OCI-LY7 (cell line): ENCODE measurements around the gene GRIK1. TPM values are rescaled to one million over a fixed set of nuclear protein-coding genes. Genes with fewer than 3 reads are reported as not detected.

Experiments used
- BruUV-seq: library from RNA; stranded (reverse); fragments of 400-500 nt; replicated peaks from 2 replicates; lab custom pipeline; 2021; lab: Mats Ljungman, UMichigan
- CTCF ChIA-PET: fragments of 300-600 bp; sonication (Branson Sonifier 250); formaldehyde crosslinking; loops from one replicate; lab custom pipeline; 2022; ENCODE audit warnings: antibody characterized with exemption; ENCODE audit not compliant: unreplicated experiment; lab: Charles Lee
- POLR2A ChIA-PET: fragments of 300-600 bp; sonication (Branson Sonifier 250); formaldehyde crosslinking; loops from one replicate; lab custom pipeline; 2022; ENCODE audit warnings: antibody characterized with exemption; lab: Charles Lee
- DNase-seq: peaks from one replicate; pipeline ENCODE4 v3.0.0-alpha.2; 2015; ENCODE audit warnings: low spot score
- H2AFZ ChIP-seq: fragments of 200-600 bp; sonication (generic), shearing (Covaris generic); 2 replicates; pipeline ENCODE4 v1.6.1; 2014; ENCODE audit warnings: mild to moderate bottlenecking, antibody characterized with exemption, low read length, moderate library complexity
- H3K27ac ChIP-seq: fragments of 200-600 bp; sonication (generic); 2 replicates; pipeline ENCODE4 v1.5.1; 2014; ENCODE audit warnings: mixed run types, low read depth, mild to moderate bottlenecking, moderate library complexity, low read length, inconsistent platforms; ENCODE audit not compliant: poor library complexity, severe bottlenecking
- H3K36me3 ChIP-seq: fragments of 200-600 bp; sonication (generic); 2 replicates; pipeline ENCODE4 v1.6.1; 2014; ENCODE audit warnings: mild to moderate bottlenecking, antibody characterized with exemption, low read length, moderate library complexity, mixed read lengths; ENCODE audit not compliant: insufficient read depth
- H3K4me1 ChIP-seq: fragments of 200-600 bp; sonication (generic); 2 replicates; pipeline ENCODE4 v1.5.1; 2014; ENCODE audit warnings: mild to moderate bottlenecking, low read length; ENCODE audit not compliant: insufficient read depth, poor library complexity, severe bottlenecking
- H3K4me2 ChIP-seq: fragments of 200-600 bp; sonication (generic); 2 replicates; pipeline ENCODE4 v1.6.1; 2014; ENCODE audit warnings: mild to moderate bottlenecking, low read length
- H3K4me3 ChIP-seq: fragments of 200-600 bp; sonication (generic); 2 replicates; pipeline ENCODE4 v1.5.1; 2014; ENCODE audit warnings: mild to moderate bottlenecking, low read depth, low read length; ENCODE audit not compliant: poor library complexity, severe bottlenecking
- H3K79me2 ChIP-seq: fragments of 200-600 bp; sonication (generic); 2 replicates; pipeline ENCODE4 v1.6.1; 2016; ENCODE audit warnings: low read depth, mild to moderate bottlenecking, low read length, moderate library complexity, mixed read lengths; ENCODE audit not compliant: insufficient read depth
- H3K9me2 ChIP-seq: fragments of 200-600 bp; sonication (generic); 2 replicates; pipeline ENCODE4 v1.6.1; 2016; ENCODE audit warnings: mild to moderate bottlenecking, low read length, mixed read lengths; ENCODE audit not compliant: insufficient read depth
- H3K9me3 ChIP-seq: fragments of 200-600 bp; sonication (generic); 2 replicates; pipeline ENCODE4 v1.6.1; 2014; ENCODE audit warnings: mild to moderate bottlenecking, mixed run types, low read length, mixed read lengths
- H4K20me1 ChIP-seq: fragments of 200-600 bp; sonication (generic); 2 replicates; pipeline ENCODE4 v1.6.1; 2014; ENCODE audit warnings: mild to moderate bottlenecking, antibody characterized with exemption, low read length, moderate library complexity, mixed read lengths; ENCODE audit not compliant: insufficient read depth
- CTCF ChIP-seq: fragments of 200-600 bp; sonication (generic); conservative IDR thresholded peaks from 2 replicates; pipeline ENCODE4 v1.5.1; 2014; ENCODE audit warnings: mild to moderate bottlenecking, antibody characterized with exemption, low read length, moderate library complexity, mixed read lengths
- EZH2phosphoT487 ChIP-seq: fragments of 200-600 bp; sonication (generic); IDR thresholded peaks from 2 replicates; pipeline ENCODE4 v1.6.1; 2018; ENCODE audit warnings: low read depth, borderline replicate concordance, mild to moderate bottlenecking, mixed run types, antibody characterized with exemption, low read length, moderate library complexity, mixed read lengths
- intact Hi-C: fragments of 100-400 bp; cut with micrococcal nuclease; formaldehyde crosslinking; loops from one replicate; pipeline ENCODE4 v1.10.0; 2022; ENCODE audit not compliant: unreplicated experiment
- total RNA-seq, 2 experiments: library from RNA; depleted of rRNA in 1 of 2; stranded (reverse); fragments of >200 nt in 1 of 2; shearing (Covaris generic) in 1 of 2; gene quantifications; 2 replicates each; pipeline ENCODE4 v1.2.3, GENCODE V29; 2014 to 2022

Gene GRIK1
- total RNA-seq, 2 experiments from 2014 or later, result 4.1 TPM; not detected in 1

- intact Hi-C loops, result no loop called here
- no peak overlapping the region for H3K4me2 ChIP-seq
- no peaks in the 10 kb centered on the region for H3K4me1 ChIP-seq
- H3K27ac ChIP-seq, result no peak overlapping the region
- TF ChIP-seq EZH2phosphoT487 (no peak), CTCF (no peak)
- no TSS peak for BruUV-seq
- H3K9me2 ChIP-seq, result no peaks in the 10 kb centered on the region
- DNase-seq, result no peak
- CTCF ChIA-PET, result no interaction called here
- H3K4me3 ChIP-seq, result no peak overlapping the region
- no peaks in the 10 kb centered on the region for H4K20me1 ChIP-seq
- no peaks in the 10 kb centered on the region for H3K79me2 ChIP-seq
- no peaks in the 10 kb centered on the region for H3K36me3 ChIP-seq
- POLR2A ChIA-PET, result interaction anchor here (2.1 kb wide), 1 partner anchor 13 kb away, joined by 11 read pairs; no protein-coding TSS in a partner anchor
- no peak overlapping the region for H2AFZ ChIP-seq
- no peaks in the 10 kb centered on the region for H3K9me3 ChIP-seq
Measured at GRCh38 chr21:29630441-29630840, 309.4 kb downstream of the GRIK1 start.

GRCh38 chr21:29627905-29628304 is 311.9 kb downstream of the GRIK1 start:
- no peak for TF ChIP-seq EZH2phosphoT487
- TF ChIP-seq CTCF, result no peak
- DNase-seq, result no peak
- no TSS peak for BruUV-seq
- Histone ChIP-seq H3K27ac (no peak overlapping the region), H2AFZ (no peak overlapping the region), H3K36me3 (no peaks in the 10 kb centered on the region), H3K4me3 (no peak overlapping the region), H3K9me2 (no peaks in the 10 kb centered on the region), H4K20me1 (no peaks in the 10 kb centered on the region), H3K4me2 (no peak overlapping the region), H3K79me2 (no peaks in the 10 kb centered on the region), H3K4me1 (no peaks in the 10 kb centered on the region), H3K9me3 (no peaks in the 10 kb centered on the region)
- ChIA-PET CTCF (no interaction called here), POLR2A (interaction anchor here (0.6 kb wide), 1 partner anchor 1516 kb away, joined by 4 read pairs; no protein-coding TSS in a partner anchor)
- intact Hi-C loops, result no loop called here

- intact Hi-C loops, result no loop called here
- Histone ChIP-seq H3K9me2 (no peaks in the 10 kb centered on the region), H3K36me3 (no peaks in the 10 kb centered on the region), H2AFZ (no peak overlapping the region), H3K4me1 (no peaks in the 10 kb centered on the region), H3K4me2 (no peak overlapping the region), H3K9me3 (no peaks in the 10 kb centered on the region), H4K20me1 (no peaks in the 10 kb centered on the region), H3K79me2 (no peaks in the 10 kb centered on the region), H3K4me3 (no peak overlapping the region), H3K27ac (no peak overlapping the region)
- ChIA-PET POLR2A (no interaction called here), CTCF (no interaction called here)
- no peak for DNase-seq
- no peak for TF ChIP-seq CTCF
- TF ChIP-seq EZH2phosphoT487, result no peak
- BruUV-seq, result no TSS peak
Measured at GRCh38 chr21:29626801-29627470, 312.9 kb downstream of the GRIK1 start.
